Ectodermal cell (in vitro differentiated cells): ENCODE measurements around the gene PLIN4.

Source experiments
- H3K27ac ChIP-seq: 2 replicates; pipeline ENCODE4 v1.7.0; 2013; ENCODE audit warnings: mild to moderate bottlenecking, low read depth, low read length; ENCODE audit not compliant: insufficient read depth, poor library complexity, severe bottlenecking
- H3K27me3 ChIP-seq: 2 replicates; pipeline ENCODE4 v1.7.0; 2013; ENCODE audit warnings: mild to moderate bottlenecking, low read length; ENCODE audit not compliant: insufficient read depth, control insufficient read depth, poor library complexity, severe bottlenecking
- H3K36me3 ChIP-seq: one replicate; pipeline ENCODE4 v1.7.0; 2013; ENCODE audit warnings: low read length; ENCODE audit not compliant: control insufficient read depth, insufficient read depth
- H3K4me1 ChIP-seq: one replicate; pipeline ENCODE4 v1.7.0; 2013; ENCODE audit warnings: low read length; ENCODE audit not compliant: control insufficient read depth, insufficient read depth
- H3K4me3 ChIP-seq: 2 replicates; pipeline ENCODE4 v1.7.0; 2013; ENCODE audit warnings: low read depth, low read length, control low read depth; ENCODE audit not compliant: insufficient read depth
- H3K9me3 ChIP-seq: 2 replicates; pipeline ENCODE4 v1.7.0; 2013; ENCODE audit warnings: mild to moderate bottlenecking, low read length, moderate library complexity; ENCODE audit not compliant: control insufficient read depth
- WGBS, 2 experiments: methylation state at CpG; one replicate each; pipeline ENCODE4 v1.1.7; 2013; ENCODE audit warnings: missing lambda C conversion rate in 2 of 2; 5-methylcytosine and 5-hydroxymethylcytosine counted together

PLIN4 gene

DNA sequence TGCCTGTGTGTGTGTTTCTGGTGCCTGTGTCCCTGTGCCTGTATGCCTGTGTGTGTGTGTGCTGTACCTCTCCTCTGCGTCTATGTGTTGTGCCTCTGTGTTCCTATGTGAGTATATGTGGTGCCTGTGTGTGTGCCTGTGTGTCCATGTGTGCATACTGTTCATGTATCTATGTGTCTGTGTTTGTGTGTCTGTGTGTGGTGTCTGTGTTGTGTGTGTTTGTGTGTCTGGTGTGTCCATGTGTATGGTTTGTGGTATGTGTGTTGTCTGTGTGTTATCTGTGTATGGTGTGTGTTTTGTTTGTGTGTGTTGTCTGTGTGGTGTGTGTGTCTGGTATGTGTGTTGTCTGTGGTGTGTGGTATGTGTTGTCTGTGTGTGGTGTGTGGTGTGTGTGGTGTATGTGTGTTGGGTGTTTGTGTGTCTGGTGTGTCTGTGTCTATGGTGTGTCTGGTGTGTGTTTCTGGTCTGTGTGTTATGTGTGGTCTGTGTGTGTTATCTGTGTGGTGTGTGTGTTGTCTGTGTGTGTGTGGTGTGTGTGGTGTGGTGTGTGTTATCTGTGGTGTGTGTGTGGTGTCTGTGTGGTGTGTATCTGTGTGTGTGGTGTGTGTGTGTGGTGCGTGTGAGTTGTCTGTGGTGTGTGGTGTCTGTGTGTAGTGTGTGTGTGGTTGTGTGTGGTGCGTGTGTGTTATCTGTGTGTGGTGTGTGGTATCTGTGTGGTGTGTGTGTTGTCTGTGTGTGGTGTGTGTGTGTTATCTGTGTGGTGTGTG is 25.8 kb downstream of the PLIN4 start:
- Histone ChIP-seq H3K4me3 (no peak overlapping the region), H3K36me3 (peaks cover 58% of the 10 kb centered on the region), H3K27ac (no peak overlapping the region), H3K4me1 (no peaks in the 10 kb centered on the region), H3K9me3 (no peaks in the 10 kb centered on the region), H3K27me3 (no peaks in the 10 kb centered on the region)
- 92 to 95% methylated on average over 3 of the region's 3 CpGs for WGBS, 2 experiments

DNA sequence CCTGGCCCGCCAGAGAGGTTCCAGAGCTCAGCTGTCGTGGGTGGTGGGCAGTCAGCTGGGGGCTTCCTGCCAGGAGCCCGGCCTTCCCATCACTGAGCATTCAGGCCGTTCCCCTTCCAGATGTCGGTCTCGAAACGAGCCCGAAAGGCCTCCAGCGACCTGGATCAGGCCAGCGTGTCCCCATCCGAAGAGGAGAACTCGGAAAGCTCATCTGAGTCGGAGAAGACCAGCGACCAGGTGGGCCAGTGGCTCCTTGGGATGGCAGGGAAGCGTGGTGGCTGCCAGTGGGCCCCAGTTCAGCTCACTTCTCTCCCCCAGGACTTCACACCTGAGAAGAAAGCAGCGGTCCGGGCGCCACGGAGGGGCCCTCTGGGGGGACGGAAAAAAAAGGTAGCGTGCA is 26.8 kb downstream of the PLIN4 start:
- no peaks in the 10 kb centered on the region for H3K9me3 ChIP-seq
- H3K27me3 ChIP-seq, result no peaks in the 10 kb centered on the region
- H3K36me3 ChIP-seq, result peaks cover 57% of the 10 kb centered on the region
- H3K27ac ChIP-seq, result no peak overlapping the region
- no peaks in the 10 kb centered on the region for H3K4me1 ChIP-seq
- no peak overlapping the region for H3K4me3 ChIP-seq
- 94 to 97% methylated on average over 21 of the region's 21 CpGs for WGBS, 2 experiments

DNA sequence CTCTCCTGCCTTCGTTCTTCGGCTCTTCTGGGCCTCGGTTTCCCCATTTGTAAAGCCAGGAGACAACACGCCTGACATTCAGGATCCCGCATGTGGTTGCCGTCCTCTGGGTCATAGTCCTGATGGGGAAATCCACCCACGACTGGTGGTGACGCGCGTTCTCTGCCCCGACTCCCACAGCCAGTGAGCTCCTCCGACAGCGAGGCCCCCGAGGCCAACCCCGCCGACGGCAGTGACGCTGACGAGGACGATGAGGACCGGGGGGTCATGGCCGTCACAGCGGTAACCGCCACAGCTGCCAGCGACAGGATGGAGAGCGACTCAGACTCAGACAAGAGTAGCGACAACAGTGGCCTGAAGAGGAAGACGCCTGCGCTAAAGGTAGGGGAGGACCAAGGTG is 29.8 kb downstream of the PLIN4 start:
- Histone ChIP-seq H3K27me3 (no peaks in the 10 kb centered on the region), H3K36me3 (peaks cover 38% of the 10 kb centered on the region), H3K9me3 (no peaks in the 10 kb centered on the region), H3K4me1 (no peaks in the 10 kb centered on the region), H3K4me3 (no peak overlapping the region), H3K27ac (no peak overlapping the region)
- 95% methylated on average over 29 of the region's 29 CpGs for WGBS, 2 experiments

DNA sequence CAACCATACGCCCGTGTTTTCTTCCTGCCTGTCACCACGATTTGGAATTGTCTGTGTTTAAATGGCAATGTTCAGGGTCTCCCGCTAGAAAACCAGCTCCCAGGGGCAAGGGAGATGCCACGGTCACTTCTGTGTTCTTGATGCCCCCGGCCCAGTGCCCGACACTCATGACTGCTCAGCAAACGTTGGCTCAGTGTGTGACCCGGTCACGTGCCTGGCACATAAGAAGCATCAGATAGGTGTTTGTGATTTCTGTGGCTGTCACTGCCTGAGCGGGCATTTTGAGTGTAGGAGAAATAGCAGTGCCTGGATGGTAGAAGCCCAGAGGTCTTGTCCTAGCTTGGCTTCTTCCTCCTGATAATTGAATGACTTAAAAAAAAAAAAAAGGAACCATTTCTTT is 30.7 kb downstream of the PLIN4 start:
- Histone ChIP-seq H3K4me1 (no peaks in the 10 kb centered on the region), H3K36me3 (peaks cover 32% of the 10 kb centered on the region), H3K9me3 (no peaks in the 10 kb centered on the region), H3K27me3 (no peaks in the 10 kb centered on the region), H3K4me3 (no peak overlapping the region), H3K27ac (no peak overlapping the region)
- whole genome bisulfite sequencing, 2 experiments, result 93% methylated on average over 11 of the region's 11 CpGs

DNA sequence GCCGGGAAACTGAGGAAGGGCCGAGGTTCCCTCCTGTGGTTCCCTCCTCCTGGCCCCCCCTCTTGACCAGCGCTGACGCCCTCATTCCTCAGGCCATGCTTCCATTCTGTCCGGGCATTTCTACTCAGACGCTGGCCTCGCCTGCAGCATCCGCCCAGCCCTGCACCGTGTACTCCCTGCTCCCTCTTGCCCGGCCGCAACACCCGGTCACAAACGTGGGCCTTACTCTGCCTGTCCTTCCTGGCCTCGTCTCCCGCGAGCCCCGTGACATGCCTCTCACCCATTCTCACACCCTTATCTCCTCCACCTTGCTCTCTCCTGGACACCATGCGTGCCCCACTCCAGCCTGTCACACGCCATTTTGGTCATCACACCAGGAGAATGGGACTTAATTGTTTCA is 34.9 kb downstream of the PLIN4 start:
- H3K4me3 ChIP-seq, result no peak overlapping the region
- H3K9me3 ChIP-seq, result no peaks in the 10 kb centered on the region
- H3K4me1 ChIP-seq, result no peaks in the 10 kb centered on the region
- WGBS, 2 experiments, result 95% methylated on average over 19 of the region's 19 CpGs
- peaks cover 23% of the 10 kb centered on the region for H3K36me3 ChIP-seq
- H3K27ac ChIP-seq, result no peak overlapping the region
- H3K27me3 ChIP-seq, result no peaks in the 10 kb centered on the region

DNA sequence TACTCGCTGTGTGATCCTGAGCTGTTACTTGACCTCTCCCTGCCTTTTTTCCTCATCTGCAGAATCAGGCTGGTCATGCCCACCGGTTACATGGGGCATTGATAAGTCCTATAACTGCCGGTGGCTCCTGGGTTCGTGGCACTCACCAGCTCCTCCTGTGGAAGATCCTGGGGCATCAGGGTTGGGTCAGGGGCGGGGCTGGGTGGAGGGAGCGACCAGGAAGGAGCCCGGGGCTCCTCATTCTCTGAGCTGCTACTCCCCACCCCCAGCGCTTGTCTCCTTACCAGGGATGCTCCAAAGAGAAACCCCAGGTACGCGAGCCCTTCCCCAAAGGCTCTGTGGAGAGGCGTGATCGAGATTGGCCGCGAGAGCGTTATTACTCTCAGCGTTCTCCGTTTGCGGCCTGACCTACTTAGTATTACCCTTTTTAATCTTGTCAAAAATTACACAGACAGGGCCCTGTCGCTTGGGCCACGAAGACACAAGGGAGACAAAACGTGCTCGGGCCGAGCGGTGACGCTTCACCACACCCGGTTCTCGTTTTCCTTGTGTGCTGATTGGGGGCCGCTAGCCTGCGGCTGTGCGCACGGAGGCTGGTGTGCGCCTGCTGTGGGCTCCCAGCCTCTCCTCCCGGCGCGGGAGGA is 35.4 kb downstream of the PLIN4 start:
- Histone ChIP-seq H3K4me1 (no peaks in the 10 kb centered on the region), H3K9me3 (no peaks in the 10 kb centered on the region), H3K4me3 (no peak overlapping the region), H3K27me3 (no peaks in the 10 kb centered on the region), H3K36me3 (peaks cover 26% of the 10 kb centered on the region), H3K27ac (no peak overlapping the region)
- 94 to 95% methylated on average over 35 of the region's 35 CpGs for WGBS, 2 experiments

DNA sequence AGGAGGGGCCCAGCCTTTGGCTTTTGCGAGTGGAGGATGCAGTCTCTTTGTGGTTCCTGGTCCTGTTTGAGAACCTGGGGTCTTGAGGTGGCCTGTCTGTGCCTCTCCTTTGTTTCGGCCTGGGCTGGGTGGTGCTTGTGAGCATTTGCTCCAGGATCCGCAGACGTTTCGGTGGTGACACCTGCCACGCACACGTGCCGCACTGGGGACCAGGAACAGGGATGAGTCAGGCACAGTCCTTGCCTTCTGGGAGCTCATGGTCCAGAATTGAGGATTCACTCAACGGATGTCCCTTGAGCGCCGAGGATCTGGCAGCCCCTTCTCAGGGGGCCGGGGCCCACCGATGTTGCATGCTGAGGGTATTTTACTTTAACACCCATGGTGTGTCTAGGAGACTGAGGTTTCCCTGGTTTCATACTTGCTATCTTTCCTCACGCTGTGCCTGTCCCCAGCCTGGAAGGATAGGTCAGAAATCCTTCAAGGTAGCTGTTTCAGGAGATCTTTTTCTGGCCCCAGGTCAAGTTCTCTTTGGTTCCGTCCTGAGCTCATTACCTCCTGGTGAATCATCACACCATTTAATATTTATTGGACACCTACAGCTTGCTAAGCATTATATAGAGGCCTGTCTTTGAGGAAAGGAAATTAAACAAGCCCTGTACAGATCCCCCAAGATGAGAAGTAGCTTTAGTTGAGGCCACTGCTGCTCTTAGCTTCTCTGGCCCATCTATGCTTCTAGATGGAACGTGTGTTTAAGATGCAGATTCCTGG is 41.1 kb downstream of the PLIN4 start:
- H3K9me3 ChIP-seq, result no peaks in the 10 kb centered on the region
- peaks cover 12% of the 10 kb centered on the region for H3K4me1 ChIP-seq
- no peak overlapping the region for H3K4me3 ChIP-seq
- no peak overlapping the region for H3K27ac ChIP-seq
- 89 to 90% methylated on average over 16 of the region's 16 CpGs for WGBS, 2 experiments
- peaks cover 23% of the 10 kb centered on the region for H3K36me3 ChIP-seq
- H3K27me3 ChIP-seq, result no peaks in the 10 kb centered on the region

DNA sequence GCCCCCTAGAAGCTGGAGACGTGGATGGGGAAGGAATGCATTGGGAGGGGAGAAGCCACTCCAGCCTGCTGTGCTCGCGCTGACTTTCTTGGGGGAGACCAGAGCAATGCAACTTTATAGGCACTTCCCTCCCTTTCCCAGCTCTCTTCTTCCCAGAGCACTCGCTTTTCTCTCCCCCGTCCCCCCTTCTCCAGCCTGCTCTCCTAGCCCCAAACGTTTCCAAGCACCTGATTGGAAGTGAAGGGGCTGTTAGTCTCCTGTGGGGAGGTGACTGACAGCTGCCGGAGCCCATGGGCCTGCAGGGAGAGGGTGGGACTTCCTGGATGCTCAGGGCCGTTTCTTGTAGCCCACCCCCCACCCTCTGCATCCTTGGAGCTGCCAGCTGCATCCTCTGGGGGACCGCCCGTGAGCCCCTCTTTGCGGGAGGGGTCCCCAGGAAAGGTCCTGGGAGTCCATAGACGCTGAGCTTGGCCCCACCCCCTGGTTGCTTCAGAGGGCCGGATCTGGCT is 43.7 kb downstream of the PLIN4 start:
- WGBS, 2 experiments, result 6% methylated on average over 13 of the region's 13 CpGs
- Histone ChIP-seq H3K9me3 (no peaks in the 10 kb centered on the region), H3K36me3 (peaks cover 20% of the 10 kb centered on the region), H3K4me1 (peaks cover 12% of the 10 kb centered on the region), H3K4me3 (peak overlapping the region; percentile 77), H3K27ac (peak overlapping the region; percentile 61), H3K27me3 (no peaks in the 10 kb centered on the region)

DNA sequence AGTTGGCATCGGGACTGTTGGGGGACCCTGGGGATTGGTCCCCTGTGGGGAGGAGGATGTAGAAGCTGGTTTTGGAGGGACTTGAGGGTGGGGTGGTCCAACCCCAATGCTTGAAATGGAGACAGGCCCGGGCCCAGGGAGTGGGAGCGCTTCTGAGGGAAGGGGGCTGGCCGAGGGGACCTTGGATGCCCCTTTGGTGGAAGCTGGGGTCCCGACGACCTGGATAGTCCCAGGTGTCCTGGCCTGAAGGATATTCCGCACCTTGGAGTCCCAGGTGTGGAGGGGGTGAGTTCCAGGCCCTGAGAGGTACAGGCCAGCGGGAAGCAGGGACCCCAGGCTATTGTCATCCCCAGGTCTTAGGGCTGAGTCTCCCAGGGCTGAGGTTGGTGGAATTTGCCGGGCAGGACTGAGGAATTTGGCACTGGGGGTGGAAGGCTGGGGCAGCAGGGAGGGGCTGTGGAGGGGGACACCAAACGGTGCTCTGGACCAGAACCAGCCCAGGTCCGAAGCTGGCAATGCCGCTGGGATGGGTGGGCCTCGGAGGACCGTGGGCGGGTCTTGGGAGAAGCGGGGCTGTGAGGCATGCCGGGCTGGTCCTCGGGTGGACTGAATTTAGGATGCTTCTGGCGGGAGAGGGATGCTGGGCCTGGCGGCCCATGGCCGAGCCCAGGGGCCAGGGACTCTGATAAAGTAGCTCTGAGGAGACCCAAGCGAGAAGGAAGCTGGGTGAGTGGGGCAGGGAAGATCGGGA is 44.3 kb downstream of the PLIN4 start:
- Histone ChIP-seq H3K27ac (peak overlapping the region; percentile 61), H3K36me3 (peaks cover 16% of the 10 kb centered on the region), H3K4me1 (peaks cover 12% of the 10 kb centered on the region), H3K4me3 (peak overlapping the region; percentile 77), H3K9me3 (no peaks in the 10 kb centered on the region), H3K27me3 (no peaks in the 10 kb centered on the region)
- WGBS, 2 experiments, result 17% methylated on average over 23 of the region's 23 CpGs
